Neural cell (in vitro differentiated cells): ENCODE results near the gene PDE4A.

ENCODE experiments used
- CTCF ChIP-seq: fragments of 450-650 bp; IDR thresholded peaks from 2 replicates; pipeline ENCODE4 v1.5.1; 2014; ENCODE audit warnings: antibody characterized with exemption, mild to moderate bottlenecking, moderate library complexity; ENCODE audit not compliant: poor library complexity, severe bottlenecking
- MXI1 ChIP-seq: fragments of 450-650 bp; conservative IDR thresholded peaks from 2 replicates; pipeline ENCODE4 v1.6.1; 2014; ENCODE audit warnings: antibody characterized with exemption, mild to moderate bottlenecking; ENCODE audit not compliant: poor library complexity, severe bottlenecking

GRCh38 chr19:10392120-10392519 lies 28.2 kb upstream of the PDE4A start:
- TF ChIP-seq CTCF (no peak), MXI1 (no peak)
